Mammary epithelial cell (primary cell): ENCODE data around the gene TNFAIP6.
"Not testable (repeated sequence)": the region's sequence is repeated elsewhere in the genome, so short reads cannot be mapped to it uniquely, and the experiment has no call there.

Experiments used
- EZH2 ChIP-seq: IDR thresholded peaks from 2 replicates; pipeline ENCODE4 v1.6.1; 2012; ENCODE audit warnings: low read length, inconsistent platforms, borderline replicate concordance
- TF ChIP-seq, protein P1 (sequence below), 2 donors: IDR thresholded peaks in 1 of 2; conservative IDR thresholded peaks in 1 of 2; 2 replicates each; pipeline ENCODE4 v1.5.1; 2011 to 2012; ENCODE audit warnings: inconsistent platforms in 2 of 2, low read length in 2 of 2, mild to moderate bottlenecking in 2 of 2, control low read depth in 1 of 2, low read depth in 1 of 2; ENCODE audit not compliant: insufficient read depth in 1 of 2; ENCODE audit errors: extremely low read depth in 1 of 2

DNA sequence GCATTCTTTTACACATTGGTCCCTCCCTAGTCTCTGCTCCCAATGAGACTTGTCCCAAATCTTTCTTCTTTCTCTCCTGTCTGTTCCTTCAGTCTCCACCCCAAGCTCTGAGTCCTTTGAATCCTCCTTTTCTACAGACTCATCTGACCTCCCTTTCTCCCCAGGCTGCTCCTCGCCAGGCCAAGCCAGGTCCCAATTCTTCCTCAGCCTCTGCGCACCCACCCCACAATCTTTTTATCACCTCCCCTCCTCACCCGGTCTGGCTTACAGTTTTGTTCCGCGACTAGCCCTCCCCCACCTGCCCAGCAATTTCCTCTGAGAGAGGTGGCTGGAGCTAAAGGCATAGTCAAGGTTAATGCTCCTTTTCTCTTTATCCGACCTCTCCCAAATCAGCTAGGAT is 47.1 kb upstream of the TNFAIP6 start:
- TF ChIP-seq EZH2 = not testable (repeated sequence)
- TF ChIP-seq, protein P1, sequence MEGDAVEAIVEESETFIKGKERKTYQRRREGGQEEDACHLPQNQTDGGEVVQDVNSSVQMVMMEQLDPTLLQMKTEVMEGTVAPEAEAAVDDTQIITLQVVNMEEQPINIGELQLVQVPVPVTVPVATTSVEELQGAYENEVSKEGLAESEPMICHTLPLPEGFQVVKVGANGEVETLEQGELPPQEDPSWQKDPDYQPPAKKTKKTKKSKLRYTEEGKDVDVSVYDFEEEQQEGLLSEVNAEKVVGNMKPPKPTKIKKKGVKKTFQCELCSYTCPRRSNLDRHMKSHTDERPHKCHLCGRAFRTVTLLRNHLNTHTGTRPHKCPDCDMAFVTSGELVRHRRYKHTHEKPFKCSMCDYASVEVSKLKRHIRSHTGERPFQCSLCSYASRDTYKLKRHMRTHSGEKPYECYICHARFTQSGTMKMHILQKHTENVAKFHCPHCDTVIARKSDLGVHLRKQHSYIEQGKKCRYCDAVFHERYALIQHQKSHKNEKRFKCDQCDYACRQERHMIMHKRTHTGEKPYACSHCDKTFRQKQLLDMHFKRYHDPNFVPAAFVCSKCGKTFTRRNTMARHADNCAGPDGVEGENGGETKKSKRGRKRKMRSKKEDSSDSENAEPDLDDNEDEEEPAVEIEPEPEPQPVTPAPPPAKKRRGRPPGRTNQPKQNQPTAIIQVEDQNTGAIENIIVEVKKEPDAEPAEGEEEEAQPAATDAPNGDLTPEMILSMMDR (conservative IDR thresholded peaks at IDR 0.05 in 1 of 2, IDR thresholded peaks at IDR 0.05 in 1 of 2; ENCODE audit: extremely low read depth in 1 of 2, insufficient read depth in 1 of 2, low read depth in 1 of 2, low read length in 2 of 2) = not testable (repeated sequence)
